ENCODE data around the gene PARP8.

GRCh38 chr5:50867140-50867539, 200.7 kb downstream of the PARP8 start:
- TF ChIP-seq CTCF (IDR thresholded peaks at IDR 0.05; ENCODE audit: low read length) (no peak), EZH2 (IDR thresholded peaks at IDR 0.05; ENCODE audit: borderline replicate concordance, low read length) (no peak)
